ENCODE measurements around the gene ANO2.

- TF ChIP-seq EZH2 (IDR thresholded peaks at IDR 0.05; ENCODE audit: borderline replicate concordance, insufficient read depth, low read length, poor library complexity, severe bottlenecking), result no peak
- TF ChIP-seq CTCF (IDR thresholded peaks at IDR 0.05; ENCODE audit: poor library complexity, severe bottlenecking), result peak; percentile 96
- TF ChIP-seq POLR2AphosphoS5 (IDR thresholded peaks at IDR 0.05), result no peak
- no peak for TF ChIP-seq TAF1 (IDR thresholded peaks at IDR 0.05; ENCODE audit: low read depth)
- peak; percentile 96 for TF ChIP-seq RAD21 (conservative IDR thresholded peaks at IDR 0.05)
- TF ChIP-seq, protein P1, sequence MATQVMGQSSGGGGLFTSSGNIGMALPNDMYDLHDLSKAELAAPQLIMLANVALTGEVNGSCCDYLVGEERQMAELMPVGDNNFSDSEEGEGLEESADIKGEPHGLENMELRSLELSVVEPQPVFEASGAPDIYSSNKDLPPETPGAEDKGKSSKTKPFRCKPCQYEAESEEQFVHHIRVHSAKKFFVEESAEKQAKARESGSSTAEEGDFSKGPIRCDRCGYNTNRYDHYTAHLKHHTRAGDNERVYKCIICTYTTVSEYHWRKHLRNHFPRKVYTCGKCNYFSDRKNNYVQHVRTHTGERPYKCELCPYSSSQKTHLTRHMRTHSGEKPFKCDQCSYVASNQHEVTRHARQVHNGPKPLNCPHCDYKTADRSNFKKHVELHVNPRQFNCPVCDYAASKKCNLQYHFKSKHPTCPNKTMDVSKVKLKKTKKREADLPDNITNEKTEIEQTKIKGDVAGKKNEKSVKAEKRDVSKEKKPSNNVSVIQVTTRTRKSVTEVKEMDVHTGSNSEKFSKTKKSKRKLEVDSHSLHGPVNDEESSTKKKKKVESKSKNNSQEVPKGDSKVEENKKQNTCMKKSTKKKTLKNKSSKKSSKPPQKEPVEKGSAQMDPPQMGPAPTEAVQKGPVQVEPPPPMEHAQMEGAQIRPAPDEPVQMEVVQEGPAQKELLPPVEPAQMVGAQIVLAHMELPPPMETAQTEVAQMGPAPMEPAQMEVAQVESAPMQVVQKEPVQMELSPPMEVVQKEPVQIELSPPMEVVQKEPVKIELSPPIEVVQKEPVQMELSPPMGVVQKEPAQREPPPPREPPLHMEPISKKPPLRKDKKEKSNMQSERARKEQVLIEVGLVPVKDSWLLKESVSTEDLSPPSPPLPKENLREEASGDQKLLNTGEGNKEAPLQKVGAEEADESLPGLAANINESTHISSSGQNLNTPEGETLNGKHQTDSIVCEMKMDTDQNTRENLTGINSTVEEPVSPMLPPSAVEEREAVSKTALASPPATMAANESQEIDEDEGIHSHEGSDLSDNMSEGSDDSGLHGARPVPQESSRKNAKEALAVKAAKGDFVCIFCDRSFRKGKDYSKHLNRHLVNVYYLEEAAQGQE (IDR thresholded peaks at IDR 0.05; ENCODE audit: borderline replicate concordance), result no peak
- TF ChIP-seq SMC3 (conservative IDR thresholded peaks at IDR 0.05; ENCODE audit: poor library complexity), result peak; percentile 96
- no peak for TF ChIP-seq EP300 (conservative IDR thresholded peaks at IDR 0.05; ENCODE audit: poor library complexity, severe bottlenecking)
These were observed 43.6 kb upstream of the ANO2 start for GRCh38 chr12:5988659-5989116.

All from neural cell (in vitro differentiated cells).